Keratinocyte (primary cell): ENCODE measurements around the gene RNF19B. TPM values are rescaled to one million over a fixed set of nuclear protein-coding genes. Genes with fewer than 3 reads are reported as not detected.
A peak's percentile ranks its signal among the peaks of the same experiment; 100 is the strongest.

Experiments
- DNase-seq: peaks from one replicate; pipeline ENCODE4 v3.0.0-alpha.2; 2011; ENCODE audit warnings: low read depth, missing footprints, low spot score
- FAIRE-seq: peaks from 2 replicates; lab custom pipeline; 2011; peaks lifted over from hg19 to GRCh38; lab: Jason Lieb, UNC
- H2AFZ ChIP-seq: 2 replicates; pipeline ENCODE4 v1.6.0; 2012; ENCODE audit warnings: low read length, control low read depth, inconsistent platforms; ENCODE audit not compliant: control insufficient read depth
- H3K27ac ChIP-seq: 2 replicates; pipeline ENCODE4 v1.5.1; 2011; ENCODE audit warnings: low read length; ENCODE audit not compliant: control insufficient read depth, insufficient read depth
- H3K27me3 ChIP-seq: 3 replicates; pipeline ENCODE4 v1.6.0; 2011; ENCODE audit warnings: low read length; ENCODE audit not compliant: control insufficient read depth, insufficient read depth; ENCODE audit errors: extremely low read depth
- H3K36me3 ChIP-seq, 2 experiments: 2 replicates in 1 of 2; 3 replicates in 1 of 2; pipeline ENCODE4 v1.5.1; 2011; ENCODE audit warnings: low read length in 2 of 2, mild to moderate bottlenecking in 1 of 2; ENCODE audit not compliant: control insufficient read depth in 2 of 2, insufficient read depth in 2 of 2; ENCODE audit errors: extremely low read depth in 1 of 2
- H3K4me1 ChIP-seq: 3 replicates; pipeline ENCODE4 v1.5.1; 2011; ENCODE audit warnings: low read length; ENCODE audit not compliant: control insufficient read depth, insufficient read depth; ENCODE audit errors: extremely low read depth
- H3K4me2 ChIP-seq: 3 replicates; pipeline ENCODE4 v1.6.0; 2011; ENCODE audit warnings: low read depth, low read length; ENCODE audit not compliant: control insufficient read depth, insufficient read depth; ENCODE audit errors: extremely low read depth
- H3K4me3 ChIP-seq, 3 experiments: fragments of 200-600 bp in 1 of 3; sonication (generic) in 1 of 3; 2 replicates in 2 of 3; 3 replicates in 1 of 3; pipeline ENCODE4 v1.5.1; 2011 to 2016; ENCODE audit warnings: low read length in 3 of 3, mild to moderate bottlenecking in 3 of 3, control low read depth in 2 of 3, inconsistent platforms in 1 of 3, low read depth in 1 of 3, mixed read lengths in 1 of 3, mixed run types in 1 of 3, moderate library complexity in 1 of 3; ENCODE audit not compliant: control insufficient read depth in 2 of 3, insufficient read depth in 2 of 3; ENCODE audit errors: extremely low read depth in 1 of 3
- H3K79me2 ChIP-seq: 2 replicates; pipeline ENCODE4 v1.6.0; 2012; ENCODE audit warnings: low read length; ENCODE audit not compliant: control insufficient read depth, insufficient read depth
- H3K9ac ChIP-seq: 3 replicates; pipeline ENCODE4 v1.6.0; 2011; ENCODE audit warnings: low read length; ENCODE audit not compliant: control insufficient read depth, insufficient read depth; ENCODE audit errors: extremely low read depth
- H3K9me1 ChIP-seq: 3 replicates; pipeline ENCODE4 v1.6.0; 2011; ENCODE audit warnings: low read length; ENCODE audit not compliant: control insufficient read depth, insufficient read depth; ENCODE audit errors: extremely low read depth
- H3K9me3 ChIP-seq: 2 replicates; pipeline ENCODE4 v1.5.1; 2012; ENCODE audit warnings: low read depth, low read length; ENCODE audit not compliant: control insufficient read depth
- H4K20me1 ChIP-seq: 3 replicates; pipeline ENCODE4 v1.6.0; 2011; ENCODE audit warnings: low read length; ENCODE audit not compliant: control insufficient read depth, insufficient read depth; ENCODE audit errors: extremely low read depth
- EZH2 ChIP-seq: IDR thresholded peaks from one replicate; pipeline ENCODE4 v1.6.1; 2012; ENCODE audit warnings: inconsistent platforms, mild to moderate bottlenecking, low read length, moderate library complexity
- dilution Hi-C: fragments of 300-500 bp; cut with MboI; formaldehyde crosslinking; loops from one replicate; pipeline ENCODE4 v1.7.0; 2020; ENCODE audit warnings: low sequenced_read_pairs; ENCODE audit not compliant: extremely low pct_ligation_motif_present
- polyA plus RNA-seq, 5 experiments: library from polyadenylated mRNA; depleted of rRNA in 3 of 5; stranded (reverse) in 3 of 5; stranded (forward) in 1 of 5; unstranded in 1 of 5; fragments of >200 nt; gene quantifications; 1 replicate in 1 of 5; 2 replicates in 3 of 5; 3 replicates in 1 of 5; pipeline versions ENCODE4 v1.2.1 to v1.2.3, GENCODE V29; 2011 to 2012; ENCODE audit warnings: missing spikeins in 2 of 5, low read depth in 1 of 5, low replicate concordance in 1 of 5
- TF ChIP-seq, protein P1 (sequence below), 3 experiments: IDR thresholded peaks in 1 of 3; conservative IDR thresholded peaks in 1 of 3; optimal IDR thresholded peaks in 1 of 3; 2 replicates in 2 of 3; 3 replicates in 1 of 3; pipeline versions ENCODE3 to v1.5.1; 2011; ENCODE audit warnings: low read length in 3 of 3, mild to moderate bottlenecking in 3 of 3, moderate library complexity in 2 of 3, control low read depth in 1 of 3, inconsistent platforms in 1 of 3; ENCODE audit not compliant: insufficient read depth in 2 of 3; ENCODE audit errors: extremely low read depth in 1 of 3

RNF19B gene
- polyA plus RNA-seq, 1 donor (not counting 4 experiments of a cell fraction or from before 2014, with no cell fraction given): 33.5 TPM

DNA sequence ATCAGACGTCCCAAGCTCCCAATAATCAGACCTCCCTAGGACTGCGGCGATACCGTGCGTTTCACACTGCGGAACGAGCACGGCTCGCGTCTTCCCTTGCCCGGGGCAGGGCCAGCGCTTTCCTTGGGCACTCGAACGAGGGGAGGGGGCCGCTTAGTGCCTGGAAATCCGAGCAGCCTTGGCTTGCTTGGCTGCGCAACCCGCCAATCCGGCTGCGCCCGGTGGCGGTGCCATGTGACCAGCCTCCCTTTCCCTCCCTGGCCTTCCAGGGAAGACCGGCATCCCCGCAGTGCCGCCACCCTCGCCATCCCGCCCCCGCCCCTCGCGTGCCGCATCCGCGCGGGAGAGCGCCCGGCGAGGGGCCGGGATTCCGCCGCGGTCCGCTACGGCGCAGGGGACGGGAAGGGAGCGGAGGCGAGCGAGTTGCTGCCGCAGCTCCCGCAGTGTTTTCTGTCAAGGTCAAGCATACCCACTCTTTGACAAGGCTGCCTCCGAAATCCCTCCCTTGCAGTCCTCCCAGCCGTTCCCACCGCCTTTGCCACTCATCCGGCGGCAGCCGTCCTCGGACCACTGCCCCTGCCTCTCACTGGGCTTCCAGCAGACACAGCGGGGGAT lies 8.3 kb upstream of the RNF19B start:
- H3K9me1 ChIP-seq: no peaks in the 10 kb centered on the region

DNA sequence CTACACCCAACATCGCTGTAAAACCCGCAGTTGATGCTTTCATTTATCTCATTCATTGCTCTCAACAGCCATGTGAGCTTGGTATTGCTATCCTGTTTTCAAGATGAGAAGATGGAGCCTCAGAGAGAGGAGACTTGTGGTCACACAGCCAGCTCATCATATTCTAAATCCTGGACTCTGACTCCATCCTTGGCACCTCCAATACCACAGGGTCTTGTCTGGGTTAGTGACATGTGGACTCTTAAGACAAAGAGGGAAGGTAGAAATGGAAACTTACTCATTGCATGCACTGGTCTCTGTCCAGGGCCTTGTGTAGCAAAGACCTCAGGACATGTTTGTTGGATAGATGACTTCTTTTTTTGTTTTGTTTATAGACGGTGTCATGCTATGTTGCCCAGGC lies 7.0 kb upstream of the RNF19B start:
- Histone ChIP-seq H4K20me1 (no peaks in the 10 kb centered on the region), H3K9ac (no peak overlapping the region), H3K4me1 (peaks cover 22% of the 10 kb centered on the region), H3K27ac (no peak overlapping the region), H3K36me3 (no peaks in the 10 kb centered on the region), H2AFZ (no peak overlapping the region), H3K4me2 (no peak overlapping the region), H3K9me1 (no peaks in the 10 kb centered on the region), H3K79me2 (no peaks in the 10 kb centered on the region), H3K9me3 (no peaks in the 10 kb centered on the region), H3K4me3 (no peak overlapping the region), H3K27me3 (no peaks in the 10 kb centered on the region)
- TF ChIP-seq EZH2: no peak
- TF ChIP-seq, protein P1, sequence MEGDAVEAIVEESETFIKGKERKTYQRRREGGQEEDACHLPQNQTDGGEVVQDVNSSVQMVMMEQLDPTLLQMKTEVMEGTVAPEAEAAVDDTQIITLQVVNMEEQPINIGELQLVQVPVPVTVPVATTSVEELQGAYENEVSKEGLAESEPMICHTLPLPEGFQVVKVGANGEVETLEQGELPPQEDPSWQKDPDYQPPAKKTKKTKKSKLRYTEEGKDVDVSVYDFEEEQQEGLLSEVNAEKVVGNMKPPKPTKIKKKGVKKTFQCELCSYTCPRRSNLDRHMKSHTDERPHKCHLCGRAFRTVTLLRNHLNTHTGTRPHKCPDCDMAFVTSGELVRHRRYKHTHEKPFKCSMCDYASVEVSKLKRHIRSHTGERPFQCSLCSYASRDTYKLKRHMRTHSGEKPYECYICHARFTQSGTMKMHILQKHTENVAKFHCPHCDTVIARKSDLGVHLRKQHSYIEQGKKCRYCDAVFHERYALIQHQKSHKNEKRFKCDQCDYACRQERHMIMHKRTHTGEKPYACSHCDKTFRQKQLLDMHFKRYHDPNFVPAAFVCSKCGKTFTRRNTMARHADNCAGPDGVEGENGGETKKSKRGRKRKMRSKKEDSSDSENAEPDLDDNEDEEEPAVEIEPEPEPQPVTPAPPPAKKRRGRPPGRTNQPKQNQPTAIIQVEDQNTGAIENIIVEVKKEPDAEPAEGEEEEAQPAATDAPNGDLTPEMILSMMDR (optimal IDR thresholded peaks at IDR 0.05 in 1 of 3, IDR thresholded peaks at IDR 0.05 in 1 of 3, conservative IDR thresholded peaks at IDR 0.05 in 1 of 3; ENCODE audit: extremely low read depth in 1 of 3, insufficient read depth in 2 of 3, low read length in 3 of 3): no peak
- no peak for FAIRE-seq
- dilution Hi-C loops: no loop called here
- no peak for DNase-seq

More for the DNA sequence above, 8.3 kb upstream of the RNF19B start:
- peak overlapping the region; percentile 77 for H2AFZ ChIP-seq
- H3K27me3 ChIP-seq: no peaks in the 10 kb centered on the region
- TF ChIP-seq EZH2: no peak
- TF ChIP-seq, protein P1 (optimal IDR thresholded peaks at IDR 0.05 in 1 of 3, IDR thresholded peaks at IDR 0.05 in 1 of 3, conservative IDR thresholded peaks at IDR 0.05 in 1 of 3; ENCODE audit: extremely low read depth in 1 of 3, insufficient read depth in 2 of 3, low read length in 3 of 3): no peak
- DNase-seq (no peak), FAIRE-seq (no peak)
- H3K9me3 ChIP-seq: no peaks in the 10 kb centered on the region
- H3K9ac ChIP-seq: peak overlapping the region; percentile 71
- no peaks in the 10 kb centered on the region for H3K79me2 ChIP-seq
- dilution Hi-C loops: no loop called here
- no peaks in the 10 kb centered on the region for H4K20me1 ChIP-seq
- H3K4me2 ChIP-seq: peak overlapping the region; percentile 72
- H3K36me3 ChIP-seq: no peaks in the 10 kb centered on the region
- peak overlapping the region; percentile 37 to 71 (median 63) for H3K4me3 ChIP-seq
- H3K4me1 ChIP-seq: peaks cover 18% of the 10 kb centered on the region
- no peak overlapping the region for H3K27ac ChIP-seq
